ENCODE results near the gene CEP192.

DNA sequence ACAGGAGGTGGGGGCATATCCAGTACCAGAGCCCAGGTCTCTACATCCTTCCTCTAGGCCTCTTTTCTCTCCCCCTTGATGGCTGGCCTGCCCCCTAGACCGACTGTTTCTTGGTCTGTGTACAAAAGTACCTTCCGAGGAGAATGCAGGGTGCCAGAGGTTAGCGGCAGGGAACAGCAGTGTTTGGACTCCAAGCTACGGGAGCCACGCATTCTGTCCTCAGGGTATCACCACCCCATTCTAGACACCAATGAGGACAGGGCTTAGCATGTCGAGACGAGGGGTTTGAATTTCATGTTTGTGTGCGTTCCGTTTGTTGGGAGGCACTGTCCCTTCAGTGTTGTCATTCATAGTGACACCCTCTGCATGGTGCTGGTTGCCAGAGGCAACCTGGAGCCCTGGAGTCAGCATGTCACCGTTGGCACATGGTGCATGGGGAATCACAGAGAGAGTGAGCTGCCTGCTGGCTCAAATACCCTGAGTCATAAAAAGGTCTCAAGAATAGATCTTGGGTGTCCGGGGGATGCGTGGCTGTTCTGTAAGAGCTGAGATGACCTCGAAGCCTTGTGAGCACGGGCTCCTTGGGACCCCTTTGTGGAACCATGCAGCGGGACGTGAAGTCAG, 170.2 kb downstream of the CEP192 start:
- TF ChIP-seq, protein P1, sequence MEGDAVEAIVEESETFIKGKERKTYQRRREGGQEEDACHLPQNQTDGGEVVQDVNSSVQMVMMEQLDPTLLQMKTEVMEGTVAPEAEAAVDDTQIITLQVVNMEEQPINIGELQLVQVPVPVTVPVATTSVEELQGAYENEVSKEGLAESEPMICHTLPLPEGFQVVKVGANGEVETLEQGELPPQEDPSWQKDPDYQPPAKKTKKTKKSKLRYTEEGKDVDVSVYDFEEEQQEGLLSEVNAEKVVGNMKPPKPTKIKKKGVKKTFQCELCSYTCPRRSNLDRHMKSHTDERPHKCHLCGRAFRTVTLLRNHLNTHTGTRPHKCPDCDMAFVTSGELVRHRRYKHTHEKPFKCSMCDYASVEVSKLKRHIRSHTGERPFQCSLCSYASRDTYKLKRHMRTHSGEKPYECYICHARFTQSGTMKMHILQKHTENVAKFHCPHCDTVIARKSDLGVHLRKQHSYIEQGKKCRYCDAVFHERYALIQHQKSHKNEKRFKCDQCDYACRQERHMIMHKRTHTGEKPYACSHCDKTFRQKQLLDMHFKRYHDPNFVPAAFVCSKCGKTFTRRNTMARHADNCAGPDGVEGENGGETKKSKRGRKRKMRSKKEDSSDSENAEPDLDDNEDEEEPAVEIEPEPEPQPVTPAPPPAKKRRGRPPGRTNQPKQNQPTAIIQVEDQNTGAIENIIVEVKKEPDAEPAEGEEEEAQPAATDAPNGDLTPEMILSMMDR (IDR thresholded peaks at IDR 0.05) = no peak
- no peak for TF ChIP-seq POLR2A (IDR thresholded peaks at IDR 0.05)

All from testis (tissue), 2 donors.